HG02759 (cell line): ENCODE data around the gene NCR3LG1.

Source experiments
- ATAC-seq: cut with Tn5 transposase; IDR thresholded peaks from one replicate; pipeline ENCODE4 v1.9.1; 2021; ENCODE audit warnings: mild to moderate bottlenecking, moderate library complexity; ENCODE audit not compliant: unreplicated experiment

The NCR3LG1 gene, protein sequence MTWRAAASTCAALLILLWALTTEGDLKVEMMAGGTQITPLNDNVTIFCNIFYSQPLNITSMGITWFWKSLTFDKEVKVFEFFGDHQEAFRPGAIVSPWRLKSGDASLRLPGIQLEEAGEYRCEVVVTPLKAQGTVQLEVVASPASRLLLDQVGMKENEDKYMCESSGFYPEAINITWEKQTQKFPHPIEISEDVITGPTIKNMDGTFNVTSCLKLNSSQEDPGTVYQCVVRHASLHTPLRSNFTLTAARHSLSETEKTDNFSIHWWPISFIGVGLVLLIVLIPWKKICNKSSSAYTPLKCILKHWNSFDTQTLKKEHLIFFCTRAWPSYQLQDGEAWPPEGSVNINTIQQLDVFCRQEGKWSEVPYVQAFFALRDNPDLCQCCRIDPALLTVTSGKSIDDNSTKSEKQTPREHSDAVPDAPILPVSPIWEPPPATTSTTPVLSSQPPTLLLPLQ

DNA sequence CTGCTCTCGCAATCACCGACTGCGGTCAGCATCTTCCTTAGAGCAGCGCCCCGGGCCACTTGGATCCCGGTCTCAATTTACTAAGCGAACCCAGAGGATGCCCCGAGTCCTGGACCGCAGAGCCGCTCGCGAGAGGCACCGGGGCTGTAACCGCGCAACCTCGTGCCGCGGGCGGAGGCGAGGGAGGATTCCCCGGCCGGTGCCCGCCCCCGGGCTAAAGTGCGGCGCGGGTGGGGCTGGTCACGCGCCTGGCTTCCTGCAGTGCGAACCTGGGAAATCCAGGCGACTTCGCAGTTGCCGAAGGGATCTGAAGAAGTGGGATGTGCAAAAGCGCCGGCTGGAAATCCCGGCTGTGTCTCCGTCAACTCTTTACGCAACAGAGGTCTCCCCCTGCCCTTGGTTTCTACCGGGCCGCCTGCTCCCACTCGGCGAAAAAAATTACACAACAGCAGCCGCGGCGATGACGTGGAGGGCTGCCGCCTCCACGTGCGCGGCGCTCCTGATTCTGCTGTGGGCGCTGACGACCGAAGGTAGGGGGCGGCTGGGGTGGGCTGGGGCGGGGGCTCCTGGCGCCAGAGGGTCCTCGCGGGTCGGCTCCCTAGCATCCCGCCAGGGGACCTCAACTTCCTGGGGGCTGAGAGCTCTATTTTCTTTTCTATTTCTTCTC is at the start of gene NCR3LG1:
NCR3LG1 (plus strand) TSS at position 291 of the 667 bp plus-strand sequence; CDS start at position 461, 170 bp downstream.
- peak; percentile 34 for ATAC-seq

DNA sequence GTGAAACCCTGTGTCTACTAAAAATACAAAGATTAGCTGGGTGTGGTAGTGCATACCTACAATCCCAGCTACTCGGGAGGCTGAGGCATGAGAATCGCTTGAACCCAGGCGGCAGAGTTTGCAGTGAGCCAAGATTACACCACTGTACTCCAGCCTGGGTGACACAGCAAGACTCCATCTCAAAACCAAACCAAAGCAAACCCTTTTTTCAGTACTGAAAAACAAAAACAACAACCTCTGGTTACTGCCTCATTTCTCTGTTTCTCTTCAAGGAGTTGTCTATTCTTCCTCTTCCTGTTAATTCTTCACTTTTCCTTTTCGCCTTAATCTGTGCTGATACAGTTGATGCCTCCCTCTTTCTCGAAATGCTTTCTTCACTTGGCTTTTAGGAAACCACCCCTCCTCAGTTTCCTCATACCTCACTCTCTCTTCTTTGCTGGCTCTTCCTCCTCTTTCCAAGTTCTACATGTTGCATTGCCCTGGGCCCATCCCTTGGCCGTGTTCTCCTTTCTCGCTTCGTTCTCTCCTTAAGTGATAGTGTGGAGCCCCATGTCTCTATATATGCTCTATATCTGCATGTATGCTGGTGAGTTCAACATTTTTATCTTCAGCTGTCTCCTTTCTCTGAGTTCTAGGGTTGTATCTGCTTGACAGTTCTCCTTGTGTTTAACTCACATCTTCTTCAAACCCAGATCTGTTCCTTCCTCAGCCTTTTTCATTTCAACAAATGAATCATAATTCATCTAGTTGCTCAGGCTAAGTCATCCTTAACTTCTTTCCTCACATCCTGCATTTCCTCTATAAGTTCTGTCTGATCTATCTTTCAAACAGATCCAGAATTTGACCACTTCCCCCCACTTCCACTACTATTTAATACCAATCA is 38.0 kb upstream of the NCR3LG1 start:
- ATAC-seq: no peak

DNA sequence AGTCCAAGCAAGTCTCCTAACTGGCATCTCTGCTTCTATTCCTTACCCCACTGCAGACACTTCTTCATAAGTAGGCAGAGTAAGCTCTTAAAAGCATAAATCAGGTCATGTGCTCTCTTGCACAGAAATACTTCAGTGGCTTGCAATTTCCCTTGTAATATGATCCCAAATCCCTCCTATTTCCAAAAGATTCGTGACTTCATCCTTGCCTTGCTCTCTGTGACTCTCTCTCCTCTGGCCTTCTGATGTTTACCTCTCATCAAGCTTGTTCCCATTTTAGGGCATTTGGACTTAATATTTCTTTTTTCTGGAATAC is 37.4 kb upstream of the NCR3LG1 start:
- no peak for ATAC-seq

DNA sequence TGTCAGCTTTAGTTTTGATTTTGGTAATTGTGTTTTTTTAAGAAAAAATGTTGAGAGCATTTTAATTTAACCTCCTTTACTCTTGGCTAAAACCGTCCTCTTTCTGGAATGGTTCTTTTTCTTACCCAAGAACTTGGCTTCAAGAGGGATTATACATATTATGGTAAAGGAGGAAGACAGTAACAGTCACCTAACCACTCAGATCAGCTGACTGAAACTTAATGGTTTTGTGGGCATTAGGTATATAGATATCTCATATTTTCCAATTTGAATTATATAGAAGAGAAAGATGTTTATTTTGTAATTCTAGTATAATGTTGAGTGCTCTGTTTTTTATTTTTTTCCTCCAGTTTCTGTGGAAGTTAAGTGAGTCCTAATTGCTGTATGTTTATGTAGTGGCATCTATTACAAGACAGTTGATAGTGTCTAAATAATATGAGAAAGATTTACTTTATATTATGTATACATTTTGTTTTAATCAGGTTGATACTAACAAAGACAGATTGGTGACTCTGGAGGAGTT is 36.6 kb upstream of the NCR3LG1 start:
- ATAC-seq: no peak

DNA sequence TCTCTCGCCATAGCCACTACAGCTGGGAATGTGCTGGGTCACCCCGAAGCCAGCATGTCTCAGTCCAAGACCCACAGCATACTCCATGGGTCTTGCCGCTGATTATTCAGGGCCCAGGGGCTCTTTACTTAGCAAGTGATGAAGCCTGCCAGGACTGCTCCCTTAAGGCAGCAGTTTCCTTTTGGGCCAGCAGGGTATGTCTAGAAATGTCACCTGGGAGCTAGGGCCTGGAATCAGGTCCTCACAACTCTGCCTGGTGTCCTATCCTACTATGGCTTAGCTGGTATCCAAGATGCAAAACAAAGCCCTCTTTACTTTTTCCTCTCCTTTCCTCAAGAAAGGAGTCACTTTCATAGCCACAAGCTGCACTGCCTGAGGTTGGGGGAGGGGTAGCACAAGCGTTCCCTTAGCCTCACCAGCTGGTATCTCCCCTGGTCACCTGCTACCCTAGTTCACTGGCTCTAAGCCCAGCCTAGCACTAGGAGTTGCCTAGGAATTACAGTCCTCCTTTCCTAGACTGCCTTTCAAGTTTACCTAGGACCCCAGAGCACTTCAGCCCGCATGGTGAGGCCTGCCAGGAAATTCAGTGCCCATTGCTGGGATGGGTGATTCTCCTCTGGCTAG is 22.6 kb upstream of the NCR3LG1 start:
- no peak for ATAC-seq

DNA sequence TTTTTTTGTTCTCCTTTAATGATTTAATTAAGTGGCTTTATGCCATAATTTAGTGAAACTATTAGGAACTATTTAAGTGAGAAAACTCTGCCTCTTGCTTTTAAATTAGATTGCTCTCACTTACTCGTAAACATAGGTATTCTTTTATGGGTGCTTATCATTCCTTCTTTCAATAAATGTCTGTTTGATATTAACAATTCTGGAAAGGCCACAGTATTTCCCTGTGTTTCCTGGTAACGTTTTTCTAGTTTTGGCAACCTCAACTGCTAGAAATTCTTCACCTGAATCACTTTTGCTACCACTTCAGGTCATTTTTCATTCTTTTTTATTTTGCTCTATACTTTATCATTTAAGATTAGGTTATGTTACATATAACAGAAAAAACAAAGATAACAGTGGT is 19.9 kb upstream of the NCR3LG1 start:
- no peak for ATAC-seq

DNA sequence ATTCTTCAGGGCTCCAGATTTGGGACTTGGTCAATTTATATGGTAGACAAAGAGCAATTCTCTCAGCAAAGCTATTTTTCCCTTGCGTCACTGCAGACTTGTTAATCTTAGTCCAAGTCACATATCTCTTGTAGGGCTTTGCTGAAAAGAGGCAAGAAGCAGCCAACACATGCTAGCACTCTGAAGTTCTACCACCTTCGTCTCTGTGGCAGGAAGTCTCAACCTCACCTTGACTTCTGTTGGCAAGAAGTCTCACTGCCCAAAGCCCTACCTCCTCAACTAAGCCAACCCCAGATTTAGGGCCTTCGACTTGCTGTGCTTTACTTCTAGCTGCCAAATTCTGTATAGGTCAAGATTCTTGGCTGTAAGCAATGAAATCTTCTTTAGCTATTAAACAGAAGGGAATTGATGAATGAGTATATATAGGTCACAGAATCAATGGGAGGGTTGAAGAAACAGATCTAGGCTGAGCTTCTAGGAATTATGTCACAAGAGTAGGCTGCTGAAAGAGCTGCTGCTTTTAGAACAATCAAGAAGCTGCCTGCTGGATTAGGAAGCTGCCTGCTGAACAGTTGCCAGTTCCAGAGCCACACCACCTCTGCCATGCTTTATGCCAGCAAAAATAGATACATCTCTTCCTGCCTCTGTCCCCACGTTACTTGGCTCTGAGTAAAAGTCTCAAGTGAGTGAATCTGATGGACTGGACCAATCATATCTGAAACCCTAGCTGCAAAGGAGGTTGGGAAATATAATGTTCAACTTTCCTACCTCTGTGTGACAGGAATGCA is 17.6 kb upstream of the NCR3LG1 start:
- no peak for ATAC-seq

DNA sequence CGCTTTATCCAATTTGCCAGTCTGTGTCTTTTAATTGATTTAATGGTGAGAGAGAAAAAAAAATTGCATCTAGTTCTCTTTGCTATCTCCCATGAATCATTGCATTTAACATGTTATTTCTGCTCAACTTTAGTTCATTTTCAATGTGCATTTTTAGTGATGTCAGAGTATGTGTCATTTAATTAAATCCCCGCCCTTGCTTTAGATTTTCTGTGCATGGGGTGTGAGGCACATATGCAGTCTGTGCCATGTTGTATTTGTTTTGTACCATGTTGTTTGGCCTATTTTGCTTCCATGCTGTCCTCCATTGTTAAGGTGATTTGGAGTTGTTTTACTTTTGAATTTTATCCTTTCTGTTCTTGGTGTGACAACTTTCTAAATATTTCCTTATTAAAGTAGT is 8.3 kb upstream of the NCR3LG1 start:
- no peak for ATAC-seq

DNA sequence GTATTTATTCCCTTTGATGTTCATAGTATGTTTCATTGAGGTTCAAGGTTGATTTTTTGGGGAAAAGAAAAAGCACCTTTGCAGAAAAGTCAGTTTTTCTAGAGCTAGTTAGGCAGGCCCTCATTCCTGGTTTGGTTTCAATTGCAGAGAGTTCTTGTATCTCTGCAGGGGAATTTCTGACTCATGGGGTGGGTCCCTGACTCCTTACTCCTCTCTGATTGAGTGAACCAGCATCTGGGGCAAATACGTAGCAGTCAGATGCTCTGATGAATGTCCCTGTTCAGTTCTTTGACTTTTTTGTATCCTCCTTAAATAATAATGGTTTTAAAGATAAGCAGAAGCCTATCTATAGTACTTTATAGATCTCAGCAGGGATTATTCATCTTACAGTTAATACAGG is 7.7 kb upstream of the NCR3LG1 start:
- no peak for ATAC-seq

DNA sequence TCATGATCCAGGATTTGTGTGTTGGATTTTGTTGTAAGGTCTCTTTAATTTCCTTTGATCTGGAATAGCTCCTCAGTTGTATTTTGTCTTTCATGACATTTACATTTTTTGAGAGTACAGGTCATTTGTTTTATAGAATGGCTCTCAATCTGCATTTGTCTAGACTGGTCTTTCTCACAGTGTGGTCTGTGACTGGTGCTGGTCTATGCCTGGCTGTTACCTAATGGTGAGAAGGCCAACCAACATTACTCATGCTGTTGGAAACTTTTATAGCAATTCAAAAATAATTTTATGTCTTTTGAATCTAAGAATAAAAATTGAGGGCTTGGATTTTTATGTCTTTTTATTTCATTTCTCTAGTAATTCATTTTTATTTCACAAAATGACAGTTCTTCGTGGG is 3.9 kb upstream of the NCR3LG1 start:
- no peak for ATAC-seq

DNA sequence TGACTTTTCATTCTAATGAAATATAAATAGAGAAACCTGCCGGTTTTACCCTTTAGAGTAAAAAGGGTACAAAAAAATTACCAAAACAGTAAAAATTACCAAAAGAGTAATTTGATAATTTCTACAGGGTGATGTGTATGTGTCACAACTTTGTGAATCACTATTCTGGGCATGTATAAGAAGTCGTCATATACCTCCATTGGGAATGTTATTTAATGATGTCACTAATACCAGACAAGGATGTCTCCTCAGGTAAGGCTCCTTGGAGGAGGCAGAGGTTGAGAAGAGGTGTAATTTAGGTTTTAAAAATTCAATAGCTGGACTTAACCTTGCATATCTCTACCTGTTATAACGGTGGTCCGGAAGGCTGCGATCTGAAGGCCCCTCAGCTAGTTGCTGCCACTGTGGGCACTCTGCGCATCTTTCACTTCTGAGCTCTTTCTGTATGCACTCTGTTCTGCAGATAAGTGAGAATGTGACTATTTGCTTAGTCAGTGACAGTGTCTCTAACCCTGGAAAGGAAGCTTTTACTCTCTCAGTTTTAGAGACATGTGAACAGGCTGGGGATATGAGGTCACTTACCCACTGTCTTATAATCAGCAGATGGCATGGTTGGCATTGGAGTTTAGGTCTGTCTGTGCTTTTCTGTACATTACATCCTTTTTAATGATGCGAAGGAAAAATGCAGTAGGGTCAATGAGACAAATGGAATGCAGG is 987 bp upstream of the NCR3LG1 start:
- ATAC-seq: no peak

DNA sequence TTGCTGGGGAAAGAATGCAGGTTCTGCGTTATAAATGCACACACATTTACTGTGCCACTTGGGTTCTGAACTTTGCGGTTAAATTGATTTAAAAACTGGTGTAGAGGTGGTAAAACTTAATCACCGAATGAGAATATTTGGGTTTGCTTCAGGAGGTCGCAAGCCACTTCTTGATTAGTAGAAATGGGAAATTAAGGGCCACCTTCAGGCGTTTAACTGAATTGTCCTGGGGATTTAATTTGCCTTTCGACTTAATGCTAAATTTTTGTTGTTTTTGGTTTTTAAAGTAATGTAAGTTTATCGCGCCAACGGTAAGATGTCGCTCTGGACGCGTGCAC is 459 bp upstream of the NCR3LG1 start:
- ATAC-seq: no peak

DNA sequence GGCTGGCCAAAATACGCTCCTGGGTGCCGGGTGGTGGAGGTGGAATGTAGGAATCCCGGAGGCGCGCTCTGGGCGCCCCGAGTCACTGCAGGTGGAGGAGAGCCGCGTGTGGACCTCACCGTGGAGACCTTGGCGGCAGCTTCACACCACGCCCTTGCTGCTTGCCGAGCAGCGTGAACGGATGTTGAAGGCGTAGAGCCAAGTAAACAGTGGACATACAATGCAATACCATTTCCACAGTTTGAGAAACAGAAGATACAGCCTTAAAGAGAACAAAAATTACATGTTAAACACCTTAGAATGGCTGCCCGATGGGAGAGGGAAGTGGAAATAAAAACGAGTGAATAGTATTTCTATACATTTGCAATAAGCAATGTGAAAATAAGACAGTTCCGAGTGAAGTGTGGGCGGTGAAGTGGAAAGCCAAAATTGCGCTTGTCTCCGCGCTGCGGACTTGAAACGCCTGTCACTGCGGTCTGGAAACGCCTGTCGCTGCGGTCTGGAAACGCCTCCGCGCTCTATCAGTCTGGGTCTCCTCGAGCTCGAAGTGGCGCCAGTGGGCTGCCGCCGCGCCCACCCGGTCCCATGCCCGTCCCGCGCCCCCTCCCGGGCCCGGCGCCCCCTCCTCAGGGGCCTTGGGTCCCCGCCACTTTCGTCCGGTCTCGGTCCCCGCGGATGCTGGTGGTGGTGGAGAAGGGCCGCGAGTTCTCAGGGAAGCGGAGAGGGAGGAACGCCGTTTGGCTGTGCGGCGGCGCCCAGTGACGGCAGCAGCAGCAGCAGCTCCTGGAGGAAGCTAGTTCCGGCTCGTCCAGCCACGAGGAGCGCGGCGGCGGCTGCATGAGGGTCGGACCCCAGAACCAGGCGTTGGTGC is 1.6 kb downstream of the NCR3LG1 start:
- peak; percentile 38 for ATAC-seq

DNA sequence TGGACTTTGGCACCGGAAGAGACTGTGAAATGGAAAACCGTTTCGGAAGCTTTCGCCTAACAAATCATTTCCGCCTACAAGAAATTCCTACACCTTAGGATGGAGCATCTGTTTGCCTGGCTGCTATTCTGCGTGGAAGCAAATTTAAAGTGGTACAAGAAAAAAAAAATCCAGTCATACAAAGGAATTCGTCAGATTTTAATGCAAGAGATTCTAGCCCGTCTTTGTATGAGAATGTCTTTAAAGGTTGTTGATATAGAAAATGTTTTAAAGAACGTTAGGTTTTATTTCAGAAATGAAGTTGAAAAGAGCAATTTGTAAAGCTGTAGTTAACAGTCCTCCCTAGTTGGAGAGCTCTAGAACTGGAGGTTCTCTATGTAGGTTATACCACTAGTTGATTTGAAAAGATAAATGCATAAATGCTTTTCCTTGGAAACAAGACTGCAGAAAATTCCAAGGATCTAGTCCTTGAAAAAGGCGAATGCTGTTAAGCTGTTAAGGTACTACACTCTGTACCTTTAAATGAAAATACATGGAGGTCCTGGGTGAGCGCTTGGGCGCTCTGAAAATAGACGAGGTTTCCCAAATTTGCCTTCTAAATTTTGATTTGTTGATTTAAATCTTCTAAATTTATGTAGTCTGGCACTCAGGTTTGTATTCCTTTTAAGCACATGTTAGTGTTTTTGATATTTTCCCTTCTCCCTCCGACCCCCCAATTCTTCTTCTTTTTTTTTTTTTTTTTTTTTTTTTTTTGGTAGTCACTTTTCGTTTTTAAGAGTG is 2.4 kb downstream of the NCR3LG1 start:
- no peak for ATAC-seq

DNA sequence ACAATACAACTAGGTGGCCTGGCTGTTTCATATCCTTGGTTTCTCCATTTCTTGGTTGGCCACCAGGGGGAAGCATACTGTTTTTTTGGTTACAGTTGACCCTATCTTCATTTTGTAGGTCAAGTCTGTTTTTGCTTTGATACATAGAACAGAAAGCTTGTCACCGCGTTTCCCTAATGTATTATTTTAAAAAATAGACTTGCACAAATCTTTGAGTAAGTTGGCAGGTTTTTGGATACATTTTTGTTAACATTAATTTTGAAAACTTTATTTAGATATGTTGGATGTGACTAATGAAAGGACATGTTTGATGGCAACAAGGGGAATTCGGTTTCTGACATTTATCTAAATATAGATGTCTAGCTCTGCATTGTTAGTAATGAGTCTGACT is 3.0 kb downstream of the NCR3LG1 start:
- peak; percentile 42 for ATAC-seq

DNA sequence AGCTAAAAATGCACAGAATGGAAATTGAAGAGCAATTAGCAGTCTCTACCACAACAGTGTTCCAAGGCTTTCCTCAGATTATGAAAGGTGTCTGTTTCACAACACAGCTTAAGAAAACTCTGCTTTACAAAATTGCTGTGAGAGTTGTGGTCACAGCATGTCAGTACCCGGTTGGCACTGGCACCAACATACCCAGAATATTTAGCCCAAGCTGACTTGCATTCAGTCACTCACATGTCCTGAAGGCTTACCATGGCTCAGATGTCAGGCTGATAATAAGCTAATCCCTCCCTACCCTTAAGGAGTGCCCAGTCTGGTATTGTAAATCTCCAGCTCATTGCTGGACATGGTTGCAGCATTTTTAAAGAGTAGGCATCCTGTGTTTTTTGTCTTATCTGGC is 14.9 kb downstream of the NCR3LG1 start:
- no peak for ATAC-seq

DNA sequence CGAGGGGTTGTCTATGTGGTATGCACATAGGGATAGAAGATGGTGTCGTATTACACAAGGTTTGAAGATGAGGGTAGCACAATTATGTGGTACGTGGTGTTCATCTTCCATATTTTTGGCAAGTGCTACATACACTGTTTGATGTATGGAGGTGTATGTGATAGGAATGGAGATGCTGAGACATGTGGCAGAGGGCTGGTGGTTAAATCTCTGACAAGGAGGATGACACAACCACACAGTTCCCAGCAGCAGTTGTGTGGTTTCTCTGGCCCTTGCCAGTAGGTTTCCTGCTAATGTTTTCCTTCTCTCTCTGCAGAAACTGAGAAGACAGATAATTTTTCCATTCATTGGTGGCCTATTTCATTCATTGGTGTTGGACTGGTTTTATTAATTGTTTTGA is 17.0 kb downstream of the NCR3LG1 start:
- ATAC-seq: no peak

DNA sequence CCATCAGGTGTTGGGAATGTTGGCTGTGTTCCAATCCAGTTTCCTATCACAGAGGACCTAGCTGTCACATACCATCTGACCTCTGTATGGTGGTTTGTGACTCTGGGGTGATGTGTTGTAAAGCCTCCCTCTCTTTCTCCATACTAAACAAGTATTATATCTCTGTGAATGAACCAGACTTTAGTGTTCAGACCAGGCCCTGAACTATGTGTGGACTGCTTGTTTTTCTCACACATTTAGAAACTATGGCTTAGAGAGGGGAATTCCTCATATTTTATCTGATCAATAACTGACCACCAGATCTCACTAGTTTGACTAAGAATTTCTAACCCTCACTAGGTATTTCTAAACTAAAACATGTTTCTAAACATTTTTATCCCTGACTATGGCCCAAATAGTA is 17.5 kb downstream of the NCR3LG1 start:
- no peak for ATAC-seq
